Measurements from ENCODE around the gene ABCG1.

DNA sequence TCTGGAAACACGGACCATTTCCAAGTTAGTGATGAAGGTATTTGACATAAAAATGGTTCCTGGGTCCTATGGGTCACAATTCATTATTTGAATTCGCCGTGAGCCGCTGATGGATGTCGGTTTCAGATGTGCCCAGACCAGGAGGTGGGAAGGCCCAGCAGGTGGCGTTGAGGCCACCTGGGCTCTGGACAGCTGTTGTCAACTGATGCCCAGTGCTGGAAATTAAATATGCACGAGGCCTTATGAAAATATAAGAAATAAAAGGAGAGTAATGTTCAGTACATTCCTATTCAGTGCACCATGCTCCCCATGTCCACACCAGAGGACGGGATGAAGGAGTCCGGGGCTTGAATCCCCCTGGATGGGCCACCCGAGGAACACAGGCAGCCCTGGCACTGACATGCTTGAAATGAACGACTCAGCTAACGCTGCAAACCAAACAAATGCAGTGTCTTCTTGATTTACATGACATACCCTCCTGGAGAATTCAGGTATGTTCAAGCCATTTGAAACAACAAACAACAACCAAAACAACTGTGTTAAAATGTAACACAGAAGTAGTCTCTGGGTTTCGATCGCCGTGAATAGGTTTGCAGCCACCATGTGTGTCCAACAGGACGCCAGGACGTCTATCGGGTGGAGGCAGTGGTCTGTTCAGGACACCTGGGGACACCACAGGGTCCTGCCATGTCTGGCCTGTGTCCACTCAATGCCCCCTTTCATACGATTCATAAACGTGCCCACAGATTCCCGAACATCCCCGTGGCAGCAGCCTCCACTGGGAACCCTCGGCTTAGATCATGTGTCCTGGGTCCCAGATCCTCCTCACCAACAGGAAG lies 90.2 kb downstream of the ABCG1 start:
- TF ChIP-seq GATA3 (IDR thresholded peaks at IDR 0.05; ENCODE audit: low read depth, low read length), result no peak
- TF ChIP-seq GATA2 (IDR thresholded peaks at IDR 0.05; ENCODE audit: low read depth, low read length), result no peak
